Measurements from ENCODE around the gene ZBTB3. TPM values are rescaled to one million over a fixed set of nuclear protein-coding genes. Genes with fewer than 3 reads are reported as not detected.

The ZBTB3 gene
- total RNA-seq, 1 donor = 17.5 TPM

Small RNA genes within 50 kb of the gene (small RNA-seq; reads per million reads assigned to genes)
- 0.47 reads per million for gene MIR6514

Other genes with a start within 250 kb of the ZBTB3 start
- gene AHNAK, start 207.4 kb downstream of the ZBTB3 start, total RNA-seq = 250 TPM
- gene EEF1G, start 180.3 kb downstream of the ZBTB3 start, total RNA-seq = 3,462 TPM
- gene TUT1, start 162.6 kb downstream of the ZBTB3 start, total RNA-seq = 11.6 TPM
- gene MTA2, start 152.3 kb downstream of the ZBTB3 start, total RNA-seq = 142 TPM
- gene EML3, start 141.4 kb downstream of the ZBTB3 start, total RNA-seq = 38.0 TPM
- gene ROM1, start 140.9 kb downstream of the ZBTB3 start, total RNA-seq = 2.7 TPM
- 36.4 TPM for gene B3GAT3, start 132.2 kb downstream of the ZBTB3 start, total RNA-seq
- gene GANAB, start 107.5 kb downstream of the ZBTB3 start, total RNA-seq = 215 TPM
- 33.7 TPM for gene INTS5, start 100.9 kb downstream of the ZBTB3 start, total RNA-seq
- 15.3 TPM for gene C11orf98, start 89.0 kb downstream of the ZBTB3 start, total RNA-seq
- gene CSKMT, start 88.8 kb downstream of the ZBTB3 start, total RNA-seq = 51.7 TPM
- 7.3 TPM for gene UQCC3, start 82.5 kb downstream of the ZBTB3 start, total RNA-seq
- gene LBHD1, start 81.9 kb downstream of the ZBTB3 start, total RNA-seq = 6.5 TPM
- gene UBXN1, start 75.1 kb downstream of the ZBTB3 start, total RNA-seq = 141 TPM
- 0.27 TPM for gene LRRN4CL, start 64.6 kb downstream of the ZBTB3 start, total RNA-seq
- gene BSCL2, start 46.7 kb downstream of the ZBTB3 start, total RNA-seq = 66.5 TPM
- gene GNG3, start 46.5 kb downstream of the ZBTB3 start, total RNA-seq = not detected
- gene HNRNPUL2, start 26.7 kb downstream of the ZBTB3 start, total RNA-seq = 7.5 TPM
- gene TTC9C, start 25.7 kb downstream of the ZBTB3 start, total RNA-seq = 30.4 TPM
- gene POLR2G, start 7.4 kb upstream of the ZBTB3 start, total RNA-seq = 81.3 TPM
- 25.0 TPM for gene TAF6L, start 17.2 kb upstream of the ZBTB3 start, total RNA-seq
- gene TMEM179B, start 33.2 kb upstream of the ZBTB3 start, total RNA-seq = 49.3 TPM
- gene TMEM223, start 37.8 kb upstream of the ZBTB3 start, total RNA-seq = 31.2 TPM
- 62.2 TPM for gene NXF1, start 51.3 kb upstream of the ZBTB3 start, total RNA-seq
- 56.3 TPM for gene STX5, start 77.9 kb upstream of the ZBTB3 start, total RNA-seq
- gene TEX54, start 78.7 kb upstream of the ZBTB3 start, total RNA-seq = not detected
- gene WDR74, start 85.4 kb upstream of the ZBTB3 start, total RNA-seq = 74.3 TPM
- 116 TPM for gene SLC3A2, start 126.7 kb upstream of the ZBTB3 start, total RNA-seq
- under 0.01 TPM for gene CHRM1, start 167.2 kb upstream of the ZBTB3 start, total RNA-seq
- not detected for gene SLC22A6, start 230.8 kb upstream of the ZBTB3 start, total RNA-seq